Astrocyte (in vitro differentiated cells and primary cell): ENCODE measurements around the gene LRPAP1. TPM values are rescaled to one million over a fixed set of nuclear protein-coding genes. Genes with fewer than 3 reads are reported as not detected.
"Not testable (repeated sequence)": the region's sequence is repeated elsewhere in the genome, so short reads cannot be mapped to it uniquely, and the experiment has no call there.

ENCODE experiments used
- DNase-seq: peaks from one replicate; pipeline ENCODE4 v3.0.0-alpha.2; 2010; ENCODE audit warnings: low read depth
- FAIRE-seq: peaks from 2 replicates; lab custom pipeline; 2011; peaks lifted over from hg19 to GRCh38; lab: Jason Lieb, UNC
- H2AFZ ChIP-seq: 2 replicates; pipeline ENCODE4 v1.6.0; 2012; ENCODE audit warnings: low read depth, low read length, inconsistent platforms
- H3K27ac ChIP-seq: 2 replicates; pipeline ENCODE4 v1.5.1; 2011; ENCODE audit warnings: low read depth, low read length, inconsistent platforms
- H3K27me3 ChIP-seq: 2 replicates; pipeline ENCODE4 v1.6.0; 2011; ENCODE audit warnings: low read length, inconsistent platforms; ENCODE audit not compliant: insufficient read depth
- H3K36me3 ChIP-seq: 2 replicates; pipeline ENCODE4 v1.5.1; 2011; ENCODE audit warnings: low read length, inconsistent platforms; ENCODE audit not compliant: insufficient read depth
- H3K4me1 ChIP-seq: 2 replicates; pipeline ENCODE4 v1.5.1; 2011; ENCODE audit warnings: low read length, inconsistent platforms; ENCODE audit not compliant: insufficient read depth
- H3K4me2 ChIP-seq: 2 replicates; pipeline ENCODE4 v1.6.0; 2012; ENCODE audit warnings: low read length, inconsistent platforms
- H3K4me3 ChIP-seq: 2 replicates; pipeline ENCODE4 v1.5.1; 2011; ENCODE audit warnings: low read depth, mild to moderate bottlenecking, low read length, inconsistent platforms; ENCODE audit not compliant: insufficient read depth
- H3K79me2 ChIP-seq: 2 replicates; pipeline ENCODE4 v1.6.0; 2012; ENCODE audit warnings: mild to moderate bottlenecking, low read length, inconsistent platforms; ENCODE audit not compliant: insufficient read depth
- H3K9ac ChIP-seq: 2 replicates; pipeline ENCODE4 v1.6.0; 2012; ENCODE audit warnings: mild to moderate bottlenecking, low read length, inconsistent platforms
- H3K9me3 ChIP-seq: 2 replicates; pipeline ENCODE4 v1.5.1; 2012; ENCODE audit warnings: low read depth, mild to moderate bottlenecking, low read length, inconsistent platforms; ENCODE audit not compliant: insufficient read depth
- H4K20me1 ChIP-seq: 2 replicates; pipeline ENCODE4 v1.6.0; 2012; ENCODE audit warnings: low read length, inconsistent platforms; ENCODE audit not compliant: insufficient read depth
- H3K27ac Mint-ChIP-seq: one replicate; pipeline ENCODE4 v1.8.0; 2021; ENCODE audit warnings: mild to moderate bottlenecking, mixed read lengths; ENCODE audit not compliant: unreplicated experiment
- H3K27me3 Mint-ChIP-seq: one replicate; pipeline ENCODE4 v1.8.0; 2021; ENCODE audit warnings: low read depth, mixed read lengths; ENCODE audit not compliant: unreplicated experiment
- H3K36me3 Mint-ChIP-seq: one replicate; pipeline ENCODE4 v1.8.0; 2021; ENCODE audit warnings: low read depth, mixed read lengths; ENCODE audit not compliant: unreplicated experiment
- H3K4me1 Mint-ChIP-seq: one replicate; pipeline ENCODE4 v1.8.0; 2021; ENCODE audit warnings: low read depth, mixed read lengths; ENCODE audit not compliant: unreplicated experiment
- H3K4me3 Mint-ChIP-seq: one replicate; pipeline ENCODE4 v1.8.0; 2021; ENCODE audit warnings: mild to moderate bottlenecking, moderate library complexity, mixed read lengths; ENCODE audit not compliant: unreplicated experiment
- H3K9me3 Mint-ChIP-seq: one replicate; pipeline ENCODE4 v1.8.0; 2021; ENCODE audit warnings: mild to moderate bottlenecking, mixed read lengths; ENCODE audit not compliant: unreplicated experiment
- total RNA-seq: library from RNA; stranded (reverse); gene quantifications from 2 replicates; pipeline ENCODE4 v1.2.1, GENCODE V29; 2021

Gene LRPAP1
- total RNA-seq, 1 donor from 2014 or later: 191 TPM

- H3K36me3 Mint-ChIP-seq, H2AFZ ChIP-seq, H3K4me2 ChIP-seq, H3K27ac ChIP-seq, H3K9me3 Mint-ChIP-seq, H3K9ac ChIP-seq, H3K4me1 ChIP-seq, H3K79me2 ChIP-seq, H3K4me1 Mint-ChIP-seq, H3K9me3 ChIP-seq, H3K27ac Mint-ChIP-seq, H4K20me1 ChIP-seq, H3K4me3 ChIP-seq, H3K36me3 ChIP-seq, H3K27me3 ChIP-seq, FAIRE-seq, H3K4me3 Mint-ChIP-seq, DNase-seq: not testable (repeated sequence)
- H3K27me3 Mint-ChIP-seq: peaks cover 11% of the 10 kb centered on the region
Measured at GRCh38 chr4:3550792-3551325, 18.6 kb upstream of the LRPAP1 start.

DNA sequence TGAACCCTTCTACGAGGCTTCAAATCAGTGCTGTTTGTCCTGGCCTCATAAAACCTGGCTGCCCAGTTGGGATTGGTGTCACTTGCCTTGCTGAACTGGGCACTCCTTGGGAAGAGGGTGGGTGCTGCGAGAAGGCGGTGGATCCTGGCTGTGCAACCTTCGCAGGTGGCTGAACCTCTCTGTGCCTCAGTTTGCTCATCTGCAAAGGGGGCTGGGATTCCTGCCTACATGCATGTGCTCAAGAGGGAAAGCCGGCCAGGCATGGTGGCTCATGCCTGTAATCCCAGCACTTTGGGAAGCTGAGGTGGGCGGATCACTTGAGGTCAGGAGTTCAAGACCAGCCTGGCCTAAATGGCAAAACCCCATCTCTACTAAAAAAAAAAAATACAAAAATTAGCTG, 17.8 kb upstream of the LRPAP1 start:
- not testable (repeated sequence) for H3K4me2 ChIP-seq, H3K27ac ChIP-seq, H3K27me3 ChIP-seq, H3K27me3 Mint-ChIP-seq, H2AFZ ChIP-seq, H3K36me3 ChIP-seq, H3K4me3 Mint-ChIP-seq, H3K27ac Mint-ChIP-seq, DNase-seq, H4K20me1 ChIP-seq, H3K36me3 Mint-ChIP-seq, H3K9me3 Mint-ChIP-seq, H3K79me2 ChIP-seq, H3K9ac ChIP-seq, H3K4me3 ChIP-seq, H3K4me1 ChIP-seq, FAIRE-seq, H3K9me3 ChIP-seq, H3K4me1 Mint-ChIP-seq

DNA sequence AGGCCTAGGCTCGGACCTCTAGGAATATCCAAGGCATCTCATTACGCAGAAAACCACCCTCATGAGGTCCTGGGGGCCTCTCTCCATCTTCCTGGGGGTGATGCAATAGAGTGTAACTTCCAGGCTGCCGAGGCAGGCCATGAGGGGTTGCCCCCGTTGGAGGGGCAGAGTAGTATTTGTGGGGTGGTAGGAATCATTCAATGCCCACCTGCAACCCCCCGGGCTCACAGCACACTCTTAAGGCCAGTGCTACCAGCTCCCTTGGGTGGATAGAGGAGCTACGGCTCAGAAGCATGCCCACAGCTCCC, 17.4 kb upstream of the LRPAP1 start:
- H3K27ac ChIP-seq, H3K4me2 ChIP-seq, H3K4me1 ChIP-seq, H3K4me1 Mint-ChIP-seq, H3K27me3 ChIP-seq, H3K4me3 Mint-ChIP-seq, H4K20me1 ChIP-seq, H2AFZ ChIP-seq, H3K79me2 ChIP-seq, FAIRE-seq, DNase-seq, H3K27me3 Mint-ChIP-seq, H3K36me3 Mint-ChIP-seq, H3K27ac Mint-ChIP-seq, H3K4me3 ChIP-seq, H3K9me3 Mint-ChIP-seq, H3K9me3 ChIP-seq, H3K9ac ChIP-seq, H3K36me3 ChIP-seq: not testable (repeated sequence)

DNA sequence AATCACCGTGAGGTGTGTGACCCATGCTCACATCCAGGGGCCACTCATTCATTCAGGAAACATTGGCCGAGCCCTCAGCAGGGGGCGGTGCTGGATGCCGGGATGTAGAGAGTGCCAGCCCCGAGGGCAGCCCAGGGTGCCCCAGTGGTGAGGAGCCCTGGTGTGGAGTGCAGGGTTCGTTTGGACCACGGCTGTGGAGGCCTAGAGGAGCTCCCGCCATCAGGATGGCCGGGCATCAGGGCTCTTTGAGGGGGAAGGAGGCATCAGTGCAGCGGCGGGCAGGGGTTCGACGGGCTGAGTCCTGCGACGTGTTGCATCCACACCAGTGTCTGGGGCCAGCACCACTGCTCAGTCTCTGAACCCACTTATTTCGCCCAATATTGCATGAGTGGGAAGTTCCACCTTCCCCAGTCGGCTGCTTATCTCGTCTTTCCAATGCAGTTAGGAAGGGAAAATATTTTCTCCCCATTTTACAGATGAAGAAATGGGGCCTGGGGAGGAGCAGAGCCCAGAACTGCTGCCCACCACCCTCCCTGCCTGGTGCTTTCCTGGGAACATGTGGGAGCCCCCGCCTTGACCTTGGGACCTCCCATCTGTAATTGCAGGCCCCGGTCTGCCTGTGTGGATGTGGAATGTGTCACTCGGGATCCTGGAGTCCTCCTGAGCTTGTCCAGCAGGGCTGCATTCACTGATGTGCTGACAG, 16.9 kb upstream of the LRPAP1 start:
- not testable (repeated sequence) for H3K9ac ChIP-seq, H3K4me2 ChIP-seq, H3K9me3 ChIP-seq, H3K79me2 ChIP-seq, H3K4me3 Mint-ChIP-seq, H3K4me1 Mint-ChIP-seq, FAIRE-seq, H3K27ac ChIP-seq, H3K4me1 ChIP-seq, H3K4me3 ChIP-seq, H3K36me3 ChIP-seq, H3K9me3 Mint-ChIP-seq, H3K36me3 Mint-ChIP-seq, DNase-seq, H3K27me3 Mint-ChIP-seq, H3K27me3 ChIP-seq, H3K27ac Mint-ChIP-seq, H4K20me1 ChIP-seq, H2AFZ ChIP-seq

- not testable (repeated sequence) for H3K4me3 Mint-ChIP-seq, H3K4me1 ChIP-seq, H3K4me1 Mint-ChIP-seq, FAIRE-seq, H2AFZ ChIP-seq, DNase-seq, H3K9ac ChIP-seq, H3K9me3 ChIP-seq, H3K27ac Mint-ChIP-seq, H3K27ac ChIP-seq, H3K36me3 ChIP-seq, H3K36me3 Mint-ChIP-seq, H3K27me3 Mint-ChIP-seq, H3K79me2 ChIP-seq, H3K4me3 ChIP-seq, H3K27me3 ChIP-seq, H3K9me3 Mint-ChIP-seq, H3K4me2 ChIP-seq, H4K20me1 ChIP-seq
Measured at GRCh38 chr4:3546721-3547120, 14.5 kb upstream of the LRPAP1 start.

- not testable (repeated sequence) for DNase-seq, H3K4me1 ChIP-seq, FAIRE-seq, H3K27ac Mint-ChIP-seq, H3K4me3 ChIP-seq, H3K27ac ChIP-seq, H3K36me3 Mint-ChIP-seq, H3K4me3 Mint-ChIP-seq, H2AFZ ChIP-seq, H3K27me3 Mint-ChIP-seq, H3K27me3 ChIP-seq, H3K4me1 Mint-ChIP-seq, H3K4me2 ChIP-seq, H3K9me3 Mint-ChIP-seq, H3K9me3 ChIP-seq, H4K20me1 ChIP-seq, H3K9ac ChIP-seq, H3K36me3 ChIP-seq, H3K79me2 ChIP-seq
Measured at GRCh38 chr4:3545351-3545750, 13.1 kb upstream of the LRPAP1 start.
